Skin epidermis (tissue), 12 donors: ENCODE measurements around the gene WFDC8.

Source experiments
- H3K27ac ChIP-seq, 21 experiments: fragments of 200-600 bp; sonication (generic) in 11 of 21; one replicate each; pipeline ENCODE4 v1.5.0; 2020; ENCODE audit warnings: mild to moderate bottlenecking in 3 of 21, inconsistent platforms in 2 of 21, moderate library complexity in 2 of 21
- H3K4me3 ChIP-seq, 7 experiments: fragments of 200-600 bp; sonication (generic) in 2 of 7; one replicate each; pipeline ENCODE4 v1.5.0; 2020; ENCODE audit warnings: inconsistent platforms in 2 of 7, mild to moderate bottlenecking in 2 of 7, moderate library complexity in 1 of 7

The WFDC8 gene

DNA sequence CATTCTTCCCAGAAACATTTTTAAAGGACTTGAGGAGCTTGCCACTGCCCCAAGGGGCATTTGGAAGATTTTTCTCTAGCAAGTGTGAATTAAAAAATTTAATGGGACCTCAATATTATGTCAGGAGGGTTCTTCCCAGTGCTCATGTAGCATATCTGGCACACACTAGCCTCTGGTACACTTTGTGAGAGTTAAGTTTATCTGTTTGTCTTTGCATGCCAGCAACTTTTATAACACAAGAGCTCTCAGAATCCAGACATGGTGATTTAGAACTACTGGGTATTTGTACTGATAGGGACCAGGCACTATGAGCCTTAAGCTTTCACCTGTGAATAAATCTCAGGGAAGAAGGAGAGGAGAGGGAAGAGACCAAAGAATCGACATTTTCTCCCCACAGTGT lies 76.5 kb downstream of the WFDC8 start:
- no peak overlapping the region for H3K4me3 ChIP-seq
- H3K27ac ChIP-seq: no peak overlapping the region
